Fibroblast of the aortic adventitia (primary cell): ENCODE measurements around the gene RASGEF1C. TPM values are rescaled to one million over a fixed set of nuclear protein-coding genes. Genes with fewer than 3 reads are reported as not detected.
"Not testable (repeated sequence)": the region's sequence is repeated elsewhere in the genome, so short reads cannot be mapped to it uniquely, and the experiment has no call there.

Source experiments
- DNase-seq: peaks from one replicate; pipeline ENCODE4 v3.0.0-alpha.2; 2010; ENCODE audit warnings: low read depth
- H3K4me3 ChIP-seq: 2 replicates; pipeline ENCODE4 v1.5.1; 2011; ENCODE audit warnings: low read depth, mild to moderate bottlenecking, control low read depth, low read length, moderate library complexity
- CTCF ChIP-seq: IDR thresholded peaks from 2 replicates; pipeline ENCODE4 v1.5.1; 2011; ENCODE audit warnings: mild to moderate bottlenecking, low read length, control low read depth, inconsistent platforms; ENCODE audit not compliant: insufficient read depth
- total RNA-seq: library from RNA; depleted of rRNA; stranded (reverse); fragments of >200 nt; gene quantifications from 2 replicates; pipeline ENCODE4 v1.2.3, GENCODE V29; 2012; ENCODE audit warnings: low replicate concordance

Gene RASGEF1C
- total RNA-seq, 1 donor, result not detected

- peak; percentile 22 for DNase-seq
- H3K4me3 ChIP-seq, result no peak overlapping the region
- no peak for TF ChIP-seq CTCF
These were observed 3.6 kb upstream of the RASGEF1C start for GRCh38 chr5:180212363-180213255.

GRCh38 chr5:180211761-180212035, 2.7 kb upstream of the RASGEF1C start:
- no peak for TF ChIP-seq CTCF
- H3K4me3 ChIP-seq, result no peak overlapping the region
- no peak for DNase-seq

DNA sequence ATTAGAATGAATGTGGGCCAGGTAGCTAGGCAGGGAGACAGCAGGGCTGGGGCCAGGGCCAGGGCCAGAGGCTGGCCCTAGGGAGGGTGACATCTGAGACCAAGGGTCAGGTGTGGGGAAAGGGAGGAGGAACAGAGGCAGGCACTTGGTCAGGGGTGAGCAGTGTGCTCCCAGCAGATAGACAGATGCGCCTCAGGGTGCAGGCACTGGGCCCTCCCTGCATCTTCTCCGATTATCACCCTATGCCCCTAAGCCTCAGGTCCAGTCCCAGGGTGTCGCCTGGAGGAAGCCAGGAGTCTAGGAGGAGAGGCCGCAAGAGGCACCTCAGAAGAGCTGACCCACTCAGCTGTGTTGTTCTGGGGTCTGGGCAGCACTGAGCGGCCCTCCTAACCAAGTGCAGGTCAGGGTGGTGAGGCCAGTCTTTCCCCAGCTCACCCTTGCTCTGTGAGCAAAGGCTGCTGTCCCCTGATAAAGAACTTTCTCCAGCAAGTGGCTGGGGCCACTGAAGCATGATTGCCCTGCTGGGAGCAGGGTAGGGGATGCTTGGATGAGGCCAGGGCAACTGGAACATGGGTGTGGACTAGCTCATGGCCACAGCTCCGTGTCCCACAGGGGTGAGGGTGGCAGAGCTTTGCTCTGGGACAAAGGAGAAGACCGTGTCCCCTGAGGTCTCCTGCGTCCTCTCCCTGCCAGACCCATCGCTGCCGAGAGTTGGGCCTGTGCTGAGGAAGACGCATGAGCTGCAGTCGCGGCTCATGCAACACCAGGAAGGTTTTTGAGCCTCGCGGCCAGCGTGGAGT, 2.1 kb upstream of the RASGEF1C start:
- H3K4me3 ChIP-seq, result no peak overlapping the region
- no peak for DNase-seq
- no peak for TF ChIP-seq CTCF

- DNase-seq, H3K4me3 ChIP-seq: not testable (repeated sequence)
These were observed 1.1 kb upstream of the RASGEF1C start for GRCh38 chr5:180210077-180210476.

- peak; percentile 16 for TF ChIP-seq CTCF
- peak overlapping the region; percentile 44 for H3K4me3 ChIP-seq
- DNase-seq, result no peak
These were observed 453 bp downstream of the RASGEF1C start for GRCh38 chr5:180208435-180209081.

DNA sequence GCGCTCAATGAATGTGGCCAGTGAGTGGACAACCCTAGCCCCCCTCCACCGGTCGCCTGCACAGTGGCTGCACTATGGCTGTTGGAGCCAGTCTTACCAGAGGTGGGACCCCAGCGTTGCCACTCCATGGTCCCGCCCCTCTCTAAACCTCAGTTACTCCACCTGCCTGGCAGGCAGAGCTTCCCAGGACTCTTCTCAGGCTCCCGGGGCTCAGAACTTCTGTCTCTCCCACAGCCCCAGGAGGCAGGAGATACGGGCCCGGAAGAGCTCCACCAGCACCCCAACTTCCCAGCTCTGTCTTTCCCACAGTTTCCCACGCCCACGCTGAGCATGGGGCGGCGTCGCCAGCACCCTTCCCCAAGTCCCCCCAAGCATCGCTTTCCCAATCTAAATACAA, 975 bp downstream of the RASGEF1C start:
- H3K4me3 ChIP-seq, result no peak overlapping the region
- DNase-seq, result no peak
- no peak for TF ChIP-seq CTCF

GRCh38 chr5:180207593-180207992, 1.4 kb downstream of the RASGEF1C start:
- TF ChIP-seq CTCF, result no peak
- no peak overlapping the region for H3K4me3 ChIP-seq
- no peak for DNase-seq
